ENCODE results near the gene BOLL.
A peak's percentile ranks its signal among the peaks of the same experiment; 100 is the strongest.
"Not testable (repeated sequence)": the region's sequence is repeated elsewhere in the genome, so short reads cannot be mapped to it uniquely, and the experiment has no call there.

BOLL gene

GRCh38 chr2:197784956-197785941 lies at the start of gene BOLL:
BOLL (minus strand) TSS chr2:197785319; CDS start chr2:197781850, 3,469 bp downstream.
- no peak for DNase-seq (ENCODE audit: low read depth)

- not testable (repeated sequence) for DNase-seq (ENCODE audit: low read depth)
These were observed 49.7 kb upstream of the BOLL start for GRCh38 chr2:197834771-197835170.

GRCh38 chr2:197828464-197829135 lies 43.5 kb upstream of the BOLL start:
- peak; percentile 21 for DNase-seq (ENCODE audit: low read depth)

DNA sequence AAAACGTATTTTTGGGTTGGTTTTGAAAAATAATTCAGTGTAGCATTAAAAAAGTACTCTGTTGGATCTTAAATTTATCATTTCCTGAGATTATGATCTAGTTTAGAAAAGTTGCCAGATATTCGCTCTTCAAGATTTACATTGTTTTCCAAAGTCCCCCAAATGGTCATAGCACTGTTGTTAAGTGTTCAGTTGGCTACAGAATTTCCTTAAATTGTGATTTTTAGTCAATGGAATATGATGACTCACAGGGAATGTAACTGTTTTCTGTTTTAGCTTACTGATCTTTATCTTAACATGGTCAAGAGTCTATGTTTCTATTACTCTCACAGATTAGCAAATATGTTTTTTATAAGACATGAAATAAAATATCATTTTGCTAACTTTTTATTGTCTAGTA lies 42.5 kb upstream of the BOLL start:
- DNase-seq (ENCODE audit: low read depth) = no peak

GRCh38 chr2:197822333-197822732 lies 37.2 kb upstream of the BOLL start:
- DNase-seq (ENCODE audit: low read depth) = no peak

GRCh38 chr2:197821550-197822289 lies 36.6 kb upstream of the BOLL start:
- DNase-seq (ENCODE audit: low read depth) = no peak

GRCh38 chr2:197814526-197814925 lies 29.4 kb upstream of the BOLL start:
- DNase-seq (ENCODE audit: low read depth) = no peak

GRCh38 chr2:197813093-197813787 lies 28.1 kb upstream of the BOLL start:
- DNase-seq (ENCODE audit: low read depth) = peak; percentile 20

DNA sequence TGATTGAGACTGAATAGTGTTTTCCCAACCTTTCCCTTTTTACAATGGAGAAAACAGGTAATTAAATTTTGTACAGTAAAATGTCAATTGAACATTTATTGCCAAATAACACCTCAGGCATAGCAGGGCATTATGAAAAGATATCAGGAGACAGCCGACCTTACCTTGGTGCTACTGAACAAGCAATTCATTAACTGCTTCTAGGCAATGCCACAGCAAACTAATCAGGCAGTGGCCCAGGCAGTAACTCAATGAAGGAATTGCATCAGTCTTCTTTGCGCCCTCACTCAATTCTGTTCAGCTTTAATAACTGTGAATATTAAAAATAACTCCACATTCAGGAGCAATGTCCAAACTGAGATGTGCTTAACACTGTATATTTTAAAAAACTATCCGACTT lies 25.4 kb upstream of the BOLL start:
- DNase-seq (ENCODE audit: low read depth) = no peak

DNA sequence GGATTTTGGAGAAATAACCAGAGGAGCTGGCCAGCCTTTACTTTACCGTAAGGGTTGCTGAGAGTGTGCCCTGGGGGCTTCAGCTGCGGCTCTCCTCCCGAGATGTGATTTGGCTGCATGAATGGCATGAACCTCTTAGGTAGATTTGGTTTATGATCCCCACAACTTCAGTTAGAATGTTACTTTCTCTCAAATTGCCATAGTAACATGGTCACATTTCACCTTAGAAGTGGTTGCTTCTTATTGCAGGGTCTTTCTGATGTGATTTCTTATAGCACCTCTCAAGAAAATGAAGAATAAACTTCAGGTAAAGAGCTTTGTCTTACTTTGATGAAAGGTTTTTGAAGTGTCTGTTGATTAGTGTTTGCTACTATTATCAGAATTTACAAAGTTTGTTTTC lies 24.9 kb upstream of the BOLL start:
- no peak for DNase-seq (ENCODE audit: low read depth)

- no peak for DNase-seq (ENCODE audit: low read depth)
These were observed 23.9 kb upstream of the BOLL start for GRCh38 chr2:197809064-197809463.

DNA sequence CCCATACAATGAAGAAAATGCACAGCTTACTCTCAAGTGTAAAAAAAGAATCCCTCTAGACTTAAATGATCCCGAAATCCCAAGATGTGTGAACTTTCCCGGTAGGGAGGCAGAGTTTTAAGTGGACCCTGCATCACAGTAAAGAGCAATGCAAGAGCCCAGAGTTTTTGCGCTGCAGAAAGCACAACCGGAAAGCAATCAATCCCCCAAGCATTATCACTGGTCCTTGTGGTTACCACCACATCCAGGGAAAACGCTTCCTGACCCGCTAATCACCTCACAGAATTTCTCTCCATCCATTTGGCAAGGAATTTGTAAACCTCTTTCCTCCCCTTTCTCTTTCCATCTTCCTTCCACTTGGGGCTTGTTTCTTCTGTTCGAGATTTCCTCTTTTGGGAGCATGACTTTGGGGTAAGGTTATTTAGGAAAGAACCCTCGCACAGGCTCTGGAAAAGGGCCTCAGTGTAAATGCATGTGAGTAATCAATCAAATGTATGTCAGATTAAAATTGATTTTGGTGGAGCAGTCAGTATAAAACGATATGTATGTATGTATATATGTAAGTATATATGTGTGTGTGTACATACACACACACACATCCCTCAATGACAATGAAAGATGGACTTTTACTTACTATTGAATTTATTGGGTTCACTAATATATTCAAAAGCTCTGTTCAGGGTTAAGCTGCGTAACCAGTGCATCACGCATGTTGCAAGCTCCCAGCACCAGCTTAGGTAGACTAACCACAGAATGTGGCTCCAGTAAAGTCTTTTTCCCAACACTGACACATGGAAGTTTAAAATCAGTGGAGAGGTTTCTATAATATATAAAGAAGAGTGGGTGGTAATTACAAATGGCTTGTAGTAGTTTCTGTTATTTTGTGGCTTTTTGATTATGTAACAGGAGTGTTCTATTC lies 20.9 kb upstream of the BOLL start:
- DNase-seq (ENCODE audit: low read depth) = no peak

DNA sequence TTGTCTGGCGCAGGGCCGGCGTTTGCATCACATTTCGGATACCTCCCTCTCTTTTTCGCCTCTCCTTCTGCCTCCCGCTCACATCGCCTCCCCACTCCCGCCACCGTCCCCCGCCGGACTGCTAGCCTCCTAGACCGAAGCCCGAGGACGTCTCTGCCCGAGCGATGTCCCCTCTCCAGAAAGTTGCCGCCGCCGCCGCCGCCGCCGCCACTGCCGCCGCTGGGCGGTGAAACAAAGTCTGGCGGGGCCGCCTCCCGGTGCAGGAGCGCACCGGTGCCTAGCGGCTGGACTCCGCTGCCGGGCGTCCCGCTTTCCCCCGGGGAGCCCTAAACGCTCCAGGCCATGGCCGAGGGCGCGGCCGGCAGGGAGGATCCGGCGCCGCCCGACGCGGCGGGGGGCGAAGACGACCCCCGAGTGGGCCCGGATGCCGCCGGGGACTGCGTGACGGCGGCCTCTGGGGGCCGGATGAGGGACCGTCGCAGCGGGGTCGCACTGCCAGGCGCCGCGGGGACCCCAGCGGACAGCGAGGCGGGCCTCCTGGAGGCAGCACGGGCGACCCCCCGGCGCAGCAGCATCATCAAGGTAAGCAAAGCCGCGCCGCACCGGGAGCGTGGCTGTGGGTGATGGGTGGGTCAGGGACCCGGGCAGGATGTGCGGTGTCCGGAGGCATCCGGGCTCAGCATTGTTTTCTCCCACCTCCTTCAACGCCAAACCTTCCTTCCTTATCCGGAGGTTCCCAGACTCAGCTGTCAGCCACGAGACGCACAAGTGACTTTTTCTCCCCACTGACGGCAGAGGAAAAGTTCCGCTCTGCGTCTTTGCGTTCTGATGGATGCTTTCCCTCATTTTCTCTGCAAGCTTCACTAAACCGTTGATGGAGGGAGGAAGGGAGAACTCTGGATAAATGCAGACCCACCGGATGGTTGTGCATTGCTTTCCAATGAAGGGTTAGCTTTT lies 19.9 kb upstream of the BOLL start:
- no peak for DNase-seq (ENCODE audit: low read depth)

- peak; percentile 80 for DNase-seq (ENCODE audit: low read depth)
These were observed 19.1 kb upstream of the BOLL start, which contains the start of gene PLCL1 for GRCh38 chr2:197804049-197804757. PLCL1 (plus strand) TSS chr2:197804593.

GRCh38 chr2:197803033-197803444 lies 17.9 kb upstream of the BOLL start:
- DNase-seq (ENCODE audit: low read depth) = peak; percentile 40

- DNase-seq (ENCODE audit: low read depth) = no peak
These were observed 15.9 kb upstream of the BOLL start for GRCh38 chr2:197801033-197801432.

DNA sequence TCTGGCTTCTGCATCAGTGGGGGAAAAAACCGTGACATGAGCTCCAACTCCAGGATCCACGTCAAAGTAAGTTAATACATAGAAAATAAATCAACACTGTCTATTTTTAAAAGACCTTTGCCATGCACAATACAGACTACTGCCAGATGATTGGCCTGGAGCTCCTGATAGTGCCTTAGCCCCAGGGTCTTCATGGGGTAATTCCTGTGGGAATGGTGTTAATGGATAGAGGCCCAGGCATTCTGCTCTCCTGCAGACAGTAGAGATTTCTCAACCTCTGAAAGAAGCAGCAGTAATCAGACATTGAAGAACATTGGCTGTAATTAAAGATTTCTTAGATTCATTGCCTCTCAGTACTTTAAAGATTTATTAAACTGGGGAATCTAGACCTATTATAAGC lies 15.0 kb upstream of the BOLL start:
- no peak for DNase-seq (ENCODE audit: low read depth)

DNA sequence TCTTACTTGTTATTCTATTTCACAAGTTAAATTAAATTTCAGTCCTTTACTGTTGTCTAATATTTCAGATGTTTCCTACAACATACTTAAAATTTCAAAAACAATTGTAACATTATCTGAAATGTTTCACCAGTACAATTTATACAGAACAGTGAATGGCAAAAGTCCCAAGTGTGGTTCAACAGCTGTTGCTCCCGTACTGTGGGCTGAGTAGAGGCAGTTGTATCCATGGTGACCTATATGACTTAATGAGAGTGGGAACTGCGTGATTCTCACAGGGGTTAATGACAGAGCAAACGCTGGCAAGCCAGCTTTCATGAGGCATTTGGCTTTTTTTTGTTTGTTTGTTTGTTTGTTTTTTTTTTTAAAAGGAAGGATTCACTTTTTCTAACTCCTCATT lies 13.9 kb upstream of the BOLL start:
- no peak for DNase-seq (ENCODE audit: low read depth)

DNA sequence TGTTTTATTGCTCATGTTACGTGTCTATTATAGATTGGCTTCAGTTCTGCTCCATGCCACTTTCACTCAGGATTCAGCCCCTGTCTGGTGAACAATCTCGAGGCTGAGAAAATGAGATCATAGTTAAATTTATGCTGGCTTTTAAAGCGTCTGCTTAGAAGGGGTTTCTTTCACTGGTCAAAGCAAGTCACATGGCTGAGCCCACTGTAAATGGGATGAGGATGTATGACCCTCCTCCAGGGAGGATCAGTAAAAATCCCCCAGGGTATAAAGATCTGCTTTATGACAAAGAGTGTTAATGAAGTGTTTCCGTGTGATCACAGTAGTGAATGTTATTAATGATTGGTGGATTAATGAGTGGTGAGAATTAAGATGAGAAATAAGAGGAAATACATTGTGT lies 13.1 kb upstream of the BOLL start:
- no peak for DNase-seq (ENCODE audit: low read depth)
